Panc1 (cell line): ENCODE results near the gene SCARF2. TPM values are rescaled to one million over a fixed set of nuclear protein-coding genes. Genes with fewer than 3 reads are reported as not detected.

Source experiments
- ATAC-seq: fragments of 200-7000 bp; cut with Tn5 transposase; 2 replicates; pipeline ENCODE4 v1.9.1; 2020; ENCODE audit warnings: mild to moderate bottlenecking, moderate library complexity
- BruUV-seq: library from RNA; stranded (reverse); fragments of 400-500 nt; replicated peaks from 2 replicates; lab custom pipeline; 2021; lab: Mats Ljungman, UMichigan
- CTCF ChIA-PET: fragments of 300-600 bp; sonication (Branson Sonifier 250); formaldehyde crosslinking; loops from one replicate; lab custom pipeline; 2022; ENCODE audit warnings: antibody characterized with exemption; lab: Charles Lee
- POLR2A ChIA-PET: fragments of 300-600 bp; sonication (Branson Sonifier 250); formaldehyde crosslinking; loops from one replicate; lab custom pipeline; 2022; ENCODE audit warnings: antibody characterized with exemption; lab: Charles Lee
- DNase-seq: peaks from one replicate; pipeline ENCODE4 v3.0.0-alpha.2; 2010; ENCODE audit warnings: low read depth, low spot score
- H3K27ac ChIP-seq: 2 replicates; pipeline ENCODE4 v1.5.1; 2011; ENCODE audit warnings: mild to moderate bottlenecking, low read length, inconsistent platforms
- H3K27me3 ChIP-seq: fragments of 200-500 bp; sonication (Bioruptor generic); 2 replicates; pipeline ENCODE4 v1.6.0; 2014; ENCODE audit warnings: low read length, inconsistent platforms; ENCODE audit not compliant: control insufficient read depth, insufficient read depth
- H3K36me3 ChIP-seq: fragments of 200-500 bp; sonication (Bioruptor generic); 2 replicates; pipeline ENCODE4 v1.5.1; 2014; ENCODE audit warnings: inconsistent platforms, mild to moderate bottlenecking, low read length, moderate library complexity; ENCODE audit not compliant: control insufficient read depth, insufficient read depth
- H3K4me1 ChIP-seq: 2 replicates; pipeline ENCODE4 v1.5.1; 2011; ENCODE audit warnings: inconsistent platforms, mild to moderate bottlenecking, low read length, moderate library complexity; ENCODE audit not compliant: control insufficient read depth, insufficient read depth
- H3K4me3 ChIP-seq, 2 experiments: 2 replicates each; pipeline ENCODE4 v1.5.1; 2011 to 2012; ENCODE audit warnings: low read depth in 2 of 2, low read length in 2 of 2, mild to moderate bottlenecking in 2 of 2, inconsistent platforms in 1 of 2, moderate library complexity in 1 of 2
- H3K9me3 ChIP-seq: fragments of 200-500 bp; sonication (Bioruptor generic); 2 replicates; pipeline ENCODE4 v1.5.1; 2014; ENCODE audit warnings: low read depth, mild to moderate bottlenecking, inconsistent platforms, low read length, moderate library complexity; ENCODE audit not compliant: control insufficient read depth, insufficient read depth
- POLR2AphosphoS5 ChIP-seq: IDR thresholded peaks from 2 replicates; pipeline ENCODE4 v1.6.1; 2012; ENCODE audit warnings: mild to moderate bottlenecking, low read depth, low read length, moderate library complexity
- SIN3A ChIP-seq: IDR thresholded peaks from 2 replicates; pipeline ENCODE4 v1.6.1; 2012; ENCODE audit warnings: low read depth, mild to moderate bottlenecking, low read length, moderate library complexity, borderline replicate concordance; ENCODE audit not compliant: insufficient read depth
- TCF7L2 ChIP-seq: IDR thresholded peaks from 2 replicates; pipeline ENCODE4 v1.6.1; 2011; ENCODE audit warnings: mild to moderate bottlenecking, low read depth, low read length, inconsistent platforms
- in situ Hi-C: cut with HindIII; loops from 2 replicates; pipeline ENCODE4 v1.10.0; 2016; ENCODE audit warnings: low sequenced_read_pairs, low pct_unique_long_range_greater_than_20kb
- intact Hi-C: fragments of 100-400 bp; cut with micrococcal nuclease; formaldehyde crosslinking; loops from one replicate; pipeline ENCODE4 v1.10.0; 2022; ENCODE audit not compliant: unreplicated experiment
- total RNA-seq: library from RNA; stranded (reverse); gene quantifications from one replicate; pipeline ENCODE4 v1.2.1, GENCODE V29; 2021; ENCODE audit not compliant: unreplicated experiment
- TF ChIP-seq, protein P1 (sequence below): fragments of 450-650 bp; IDR thresholded peaks from 2 replicates; pipeline ENCODE4 v1.5.1; 2017; ENCODE audit warnings: mild to moderate bottlenecking
- TF ChIP-seq, protein P2 (sequence below), 2 experiments: IDR thresholded peaks; 2 replicates each; pipeline ENCODE4 v1.6.1; 2011 to 2012; ENCODE audit warnings: low read depth in 2 of 2, control low read depth in 1 of 2, low read length in 1 of 2, mild to moderate bottlenecking in 1 of 2, moderate library complexity in 1 of 2; ENCODE audit not compliant: insufficient read depth in 1 of 2

The SCARF2 gene
- total RNA-seq, 1 experiment from 2014 or later = 3.2 TPM

GRCh38 chr22:20441631-20442484 lies 4.2 kb upstream of the SCARF2 start:
- in situ Hi-C loops = no loop called here
- POLR2A ChIA-PET = no interaction called here
- Histone ChIP-seq H3K36me3 (no peaks in the 10 kb centered on the region), H3K4me3 (no peak overlapping the region), H3K27me3 (no peaks in the 10 kb centered on the region), H3K9me3 (no peaks in the 10 kb centered on the region), H3K27ac (no peak overlapping the region), H3K4me1 (no peaks in the 10 kb centered on the region)
- no peak for ATAC-seq
- TF ChIP-seq POLR2AphosphoS5 (no peak), SIN3A (no peak), TCF7L2 (no peak)
- TF ChIP-seq, protein P1, sequence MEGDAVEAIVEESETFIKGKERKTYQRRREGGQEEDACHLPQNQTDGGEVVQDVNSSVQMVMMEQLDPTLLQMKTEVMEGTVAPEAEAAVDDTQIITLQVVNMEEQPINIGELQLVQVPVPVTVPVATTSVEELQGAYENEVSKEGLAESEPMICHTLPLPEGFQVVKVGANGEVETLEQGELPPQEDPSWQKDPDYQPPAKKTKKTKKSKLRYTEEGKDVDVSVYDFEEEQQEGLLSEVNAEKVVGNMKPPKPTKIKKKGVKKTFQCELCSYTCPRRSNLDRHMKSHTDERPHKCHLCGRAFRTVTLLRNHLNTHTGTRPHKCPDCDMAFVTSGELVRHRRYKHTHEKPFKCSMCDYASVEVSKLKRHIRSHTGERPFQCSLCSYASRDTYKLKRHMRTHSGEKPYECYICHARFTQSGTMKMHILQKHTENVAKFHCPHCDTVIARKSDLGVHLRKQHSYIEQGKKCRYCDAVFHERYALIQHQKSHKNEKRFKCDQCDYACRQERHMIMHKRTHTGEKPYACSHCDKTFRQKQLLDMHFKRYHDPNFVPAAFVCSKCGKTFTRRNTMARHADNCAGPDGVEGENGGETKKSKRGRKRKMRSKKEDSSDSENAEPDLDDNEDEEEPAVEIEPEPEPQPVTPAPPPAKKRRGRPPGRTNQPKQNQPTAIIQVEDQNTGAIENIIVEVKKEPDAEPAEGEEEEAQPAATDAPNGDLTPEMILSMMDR = no peak
- TF ChIP-seq, protein P2, sequence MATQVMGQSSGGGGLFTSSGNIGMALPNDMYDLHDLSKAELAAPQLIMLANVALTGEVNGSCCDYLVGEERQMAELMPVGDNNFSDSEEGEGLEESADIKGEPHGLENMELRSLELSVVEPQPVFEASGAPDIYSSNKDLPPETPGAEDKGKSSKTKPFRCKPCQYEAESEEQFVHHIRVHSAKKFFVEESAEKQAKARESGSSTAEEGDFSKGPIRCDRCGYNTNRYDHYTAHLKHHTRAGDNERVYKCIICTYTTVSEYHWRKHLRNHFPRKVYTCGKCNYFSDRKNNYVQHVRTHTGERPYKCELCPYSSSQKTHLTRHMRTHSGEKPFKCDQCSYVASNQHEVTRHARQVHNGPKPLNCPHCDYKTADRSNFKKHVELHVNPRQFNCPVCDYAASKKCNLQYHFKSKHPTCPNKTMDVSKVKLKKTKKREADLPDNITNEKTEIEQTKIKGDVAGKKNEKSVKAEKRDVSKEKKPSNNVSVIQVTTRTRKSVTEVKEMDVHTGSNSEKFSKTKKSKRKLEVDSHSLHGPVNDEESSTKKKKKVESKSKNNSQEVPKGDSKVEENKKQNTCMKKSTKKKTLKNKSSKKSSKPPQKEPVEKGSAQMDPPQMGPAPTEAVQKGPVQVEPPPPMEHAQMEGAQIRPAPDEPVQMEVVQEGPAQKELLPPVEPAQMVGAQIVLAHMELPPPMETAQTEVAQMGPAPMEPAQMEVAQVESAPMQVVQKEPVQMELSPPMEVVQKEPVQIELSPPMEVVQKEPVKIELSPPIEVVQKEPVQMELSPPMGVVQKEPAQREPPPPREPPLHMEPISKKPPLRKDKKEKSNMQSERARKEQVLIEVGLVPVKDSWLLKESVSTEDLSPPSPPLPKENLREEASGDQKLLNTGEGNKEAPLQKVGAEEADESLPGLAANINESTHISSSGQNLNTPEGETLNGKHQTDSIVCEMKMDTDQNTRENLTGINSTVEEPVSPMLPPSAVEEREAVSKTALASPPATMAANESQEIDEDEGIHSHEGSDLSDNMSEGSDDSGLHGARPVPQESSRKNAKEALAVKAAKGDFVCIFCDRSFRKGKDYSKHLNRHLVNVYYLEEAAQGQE (IDR thresholded peaks at IDR 0.05; ENCODE audit: insufficient read depth in 1 of 2, low read depth in 2 of 2, low read length in 1 of 2) = no peak
- intact Hi-C loops = no loop called here
- CTCF ChIA-PET = no interaction called here
- DNase-seq = no peak
- no TSS peak for BruUV-seq

DNA sequence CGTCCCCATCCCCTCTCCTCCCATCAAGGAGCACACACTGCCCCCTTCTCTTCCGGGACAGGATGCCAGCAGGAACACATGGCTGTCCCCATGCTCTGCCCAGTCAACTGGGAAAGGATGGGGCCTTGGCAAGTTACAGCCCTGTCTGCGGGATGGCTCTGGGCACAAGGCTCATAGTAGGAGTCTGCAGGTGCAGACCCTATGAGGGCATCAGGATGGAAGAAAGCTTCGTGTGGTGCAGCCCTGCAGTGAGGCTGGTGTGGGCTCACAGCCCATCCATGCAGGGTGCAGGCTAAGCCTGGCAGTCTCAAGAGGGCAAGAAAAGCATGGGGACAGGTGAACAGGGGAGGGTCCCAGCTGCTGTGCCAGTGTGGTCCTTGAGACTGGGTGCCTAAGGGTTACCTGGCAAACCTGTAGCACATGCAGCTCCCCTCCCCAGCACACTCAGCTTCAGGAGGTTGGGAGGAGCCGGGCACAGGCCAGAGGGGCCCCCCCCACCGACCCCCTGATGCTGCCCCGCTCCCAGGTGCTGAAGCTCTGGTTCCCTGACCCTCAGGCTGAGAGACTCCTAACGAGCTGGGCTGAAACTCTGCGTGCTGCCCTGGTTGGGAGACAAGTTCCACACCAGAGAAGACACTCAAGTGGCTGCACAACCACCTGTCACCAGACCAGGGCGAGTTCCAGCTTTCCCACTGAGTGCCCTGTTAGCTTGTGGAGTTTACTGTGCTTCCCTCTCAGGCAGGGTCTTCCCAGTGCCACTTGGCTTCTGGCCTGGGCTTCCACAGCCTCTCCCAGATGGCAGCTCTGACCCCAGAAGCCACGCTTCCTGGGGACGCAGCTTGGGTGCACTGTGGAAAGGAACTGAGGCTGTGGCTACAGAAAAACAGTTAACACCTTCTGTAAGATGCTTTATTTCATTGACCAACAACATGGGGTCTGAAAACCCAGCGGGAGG lies 3.3 kb upstream of the SCARF2 start:
- no peak overlapping the region for H3K27ac ChIP-seq
- no peaks in the 10 kb centered on the region for H3K27me3 ChIP-seq
- DNase-seq (no peak), ATAC-seq (no peak)
- H3K4me3 ChIP-seq = no peak overlapping the region
- intact Hi-C loops = no loop called here
- TF ChIP-seq POLR2AphosphoS5 = no peak
- TF ChIP-seq SIN3A = no peak
- TF ChIP-seq TCF7L2 = no peak
- TF ChIP-seq, protein P1 = no peak
- TF ChIP-seq, protein P2 (IDR thresholded peaks at IDR 0.05; ENCODE audit: insufficient read depth in 1 of 2, low read depth in 2 of 2, low read length in 1 of 2) = no peak
- POLR2A ChIA-PET = no interaction called here
- H3K4me1 ChIP-seq = no peaks in the 10 kb centered on the region
- CTCF ChIA-PET = no interaction called here
- no peaks in the 10 kb centered on the region for H3K36me3 ChIP-seq
- BruUV-seq = no TSS peak
- H3K9me3 ChIP-seq = no peaks in the 10 kb centered on the region
- in situ Hi-C loops = no loop called here
